Karpas-422 (cell line): ENCODE data around the gene AGRP. TPM values are rescaled to one million over a fixed set of nuclear protein-coding genes. Genes with fewer than 3 reads are reported as not detected.

Experiments used
- DNase-seq: peaks from one replicate; pipeline ENCODE4 v3.0.0-alpha.2; 2015
- H2AFZ ChIP-seq: fragments of 200-600 bp; sonication (generic); 2 replicates; pipeline ENCODE4 v1.6.1; 2014; ENCODE audit warnings: antibody characterized with exemption, low read length, mixed read lengths
- H3K27ac ChIP-seq: fragments of 200-600 bp; sonication (generic); 2 replicates; pipeline ENCODE4 v1.5.1; 2014; ENCODE audit warnings: mild to moderate bottlenecking, low read length, moderate library complexity
- H3K27me3 ChIP-seq: fragments of 200-600 bp; sonication (generic); 2 replicates; pipeline ENCODE4 v1.6.1; 2014; ENCODE audit warnings: low read length, mixed read lengths
- H3K36me3 ChIP-seq: fragments of 200-600 bp; sonication (generic); 2 replicates; pipeline ENCODE4 v1.6.1; 2014; ENCODE audit warnings: low read length, mixed read lengths; ENCODE audit not compliant: insufficient read depth
- H3K4me1 ChIP-seq: fragments of 200-600 bp; sonication (generic); 2 replicates; pipeline ENCODE4 v1.6.1; 2014; ENCODE audit warnings: mild to moderate bottlenecking, low read length, mixed read lengths
- H3K4me2 ChIP-seq: fragments of 200-600 bp; sonication (generic); 2 replicates; pipeline ENCODE4 v1.6.1; 2014; ENCODE audit warnings: low read length, low read depth, mild to moderate bottlenecking; ENCODE audit not compliant: poor library complexity, severe bottlenecking
- H3K4me3 ChIP-seq: fragments of 200-600 bp; sonication (generic); 2 replicates; pipeline ENCODE4 v1.5.1; 2014; ENCODE audit warnings: mild to moderate bottlenecking, antibody characterized with exemption, low read length, mixed read lengths
- H3K79me2 ChIP-seq: fragments of 200-600 bp; sonication (generic); 2 replicates; pipeline ENCODE4 v1.6.1; 2014; ENCODE audit warnings: mild to moderate bottlenecking, low read length, mixed read lengths
- H3K9ac ChIP-seq: fragments of 200-600 bp; sonication (generic); 2 replicates; pipeline ENCODE4 v1.6.0; 2014; ENCODE audit warnings: low read length
- H3K9me2 ChIP-seq: fragments of 200-600 bp; sonication (generic), shearing (Covaris generic); replicated peaks from 2 replicates; pipeline ENCODE4 v1.6.0; 2014; ENCODE audit warnings: mild to moderate bottlenecking, low read length, moderate library complexity; ENCODE audit not compliant: insufficient read depth
- H3K9me3 ChIP-seq: fragments of 300-700, 200-600 bp; sonication (generic); 2 replicates; pipeline ENCODE4 v1.6.1; 2014; ENCODE audit warnings: low read length, mixed read lengths
- H4K20me1 ChIP-seq: fragments of 200-600 bp; sonication (generic); 2 replicates; pipeline ENCODE4 v1.6.1; 2014; ENCODE audit warnings: mild to moderate bottlenecking, antibody characterized with exemption, low read length, low read depth; ENCODE audit not compliant: insufficient read depth
- total RNA-seq: library from RNA; depleted of rRNA; stranded (reverse); fragments of >200 nt; shearing (Covaris generic); gene quantifications from 2 replicates; pipeline ENCODE4 v1.2.3, GENCODE V29; 2014; ENCODE audit warnings: low replicate concordance

AGRP gene
- total RNA-seq, 1 experiment from 2014 or later, result not detected

- H3K4me3 ChIP-seq, result no peak overlapping the region
- 0 out of 2 replicates have a peak, but pooled peaks cover 6% of the 10 kb centered on the region for H4K20me1 ChIP-seq
- H3K79me2 ChIP-seq, result peaks cover 80% of the 10 kb centered on the region
- H3K27ac ChIP-seq, result no peak overlapping the region
- no peak overlapping the region for H3K4me2 ChIP-seq
- H3K4me1 ChIP-seq, result peaks cover 39% of the 10 kb centered on the region
- H3K9me2 ChIP-seq, result no peaks in the 10 kb centered on the region
- no peaks in the 10 kb centered on the region for H3K9me3 ChIP-seq
- H3K27me3 ChIP-seq, result no peaks in the 10 kb centered on the region
- H2AFZ ChIP-seq, result no peak overlapping the region
- H3K9ac ChIP-seq, result no peak overlapping the region
- DNase-seq, result no peak
- H3K36me3 ChIP-seq, result no peaks in the 10 kb centered on the region
Measured at GRCh38 chr16:67477960-67478554, 5.3 kb downstream of the AGRP start.

- H3K9ac ChIP-seq, result no peak overlapping the region
- DNase-seq, result no peak
- no peak overlapping the region for H2AFZ ChIP-seq
- no peaks in the 10 kb centered on the region for H3K36me3 ChIP-seq
- H3K4me3 ChIP-seq, result no peak overlapping the region
- no peak overlapping the region for H3K27ac ChIP-seq
- no peak overlapping the region for H3K4me2 ChIP-seq
- H3K79me2 ChIP-seq, result peaks cover 91% of the 10 kb centered on the region
- no peaks in the 10 kb centered on the region for H3K9me2 ChIP-seq
- H3K4me1 ChIP-seq, result peaks cover 21% of the 10 kb centered on the region
- H4K20me1 ChIP-seq, result 0 out of 2 replicates have a peak, but pooled peaks cover 6% of the 10 kb centered on the region
- H3K9me3 ChIP-seq, result no peaks in the 10 kb centered on the region
- H3K27me3 ChIP-seq, result no peaks in the 10 kb centered on the region
Measured at GRCh38 chr16:67474551-67475455, 8.5 kb downstream of the AGRP start.

- Histone ChIP-seq H3K79me2 (peaks cover 88% of the 10 kb centered on the region), H3K4me3 (no peak overlapping the region), H3K9me2 (no peaks in the 10 kb centered on the region), H3K4me1 (peaks cover 11% of the 10 kb centered on the region), H3K36me3 (no peaks in the 10 kb centered on the region), H4K20me1 (peaks cover 10% of the 10 kb centered on the region; the same call in 1 of the 2 replicates), H3K4me2 (no peak overlapping the region), H3K9me3 (no peaks in the 10 kb centered on the region), H3K9ac (no peak overlapping the region), H2AFZ (no peak overlapping the region), H3K27ac (no peak overlapping the region), H3K27me3 (no peaks in the 10 kb centered on the region)
- DNase-seq, result no peak
Measured at GRCh38 chr16:67471758-67472384, 11.5 kb downstream of the AGRP start.

GRCh38 chr16:67470359-67470758 is 13.0 kb downstream of the AGRP start:
- no peaks in the 10 kb centered on the region for H3K36me3 ChIP-seq
- peaks cover 18% of the 10 kb centered on the region; the same call in 1 of the 2 replicates for H4K20me1 ChIP-seq
- no peak overlapping the region for H3K4me3 ChIP-seq
- no peak overlapping the region for H3K9ac ChIP-seq
- no peak overlapping the region for H2AFZ ChIP-seq
- DNase-seq, result no peak
- H3K9me3 ChIP-seq, result no peaks in the 10 kb centered on the region
- no peaks in the 10 kb centered on the region for H3K27me3 ChIP-seq
- H3K4me2 ChIP-seq, result no peak overlapping the region
- no peaks in the 10 kb centered on the region for H3K9me2 ChIP-seq
- peaks cover 13% of the 10 kb centered on the region for H3K4me1 ChIP-seq
- H3K27ac ChIP-seq, result no peak overlapping the region
- peaks cover 81% of the 10 kb centered on the region for H3K79me2 ChIP-seq

- H3K27ac ChIP-seq, result no peak overlapping the region
- H3K4me2 ChIP-seq, result no peak overlapping the region
- peaks cover 10% of the 10 kb centered on the region for H3K4me1 ChIP-seq
- no peak for DNase-seq
- H3K9me3 ChIP-seq, result no peaks in the 10 kb centered on the region
- H3K79me2 ChIP-seq, result peaks cover 81% of the 10 kb centered on the region
- H3K9me2 ChIP-seq, result no peaks in the 10 kb centered on the region
- no peaks in the 10 kb centered on the region for H3K36me3 ChIP-seq
- H3K27me3 ChIP-seq, result no peaks in the 10 kb centered on the region
- H3K4me3 ChIP-seq, result no peak overlapping the region
- peaks cover 20% of the 10 kb centered on the region; the same call in 1 of the 2 replicates for H4K20me1 ChIP-seq
- H3K9ac ChIP-seq, result no peak overlapping the region
- H2AFZ ChIP-seq, result no peak overlapping the region
Measured at GRCh38 chr16:67468731-67469130, 14.6 kb downstream of the AGRP start.

DNA sequence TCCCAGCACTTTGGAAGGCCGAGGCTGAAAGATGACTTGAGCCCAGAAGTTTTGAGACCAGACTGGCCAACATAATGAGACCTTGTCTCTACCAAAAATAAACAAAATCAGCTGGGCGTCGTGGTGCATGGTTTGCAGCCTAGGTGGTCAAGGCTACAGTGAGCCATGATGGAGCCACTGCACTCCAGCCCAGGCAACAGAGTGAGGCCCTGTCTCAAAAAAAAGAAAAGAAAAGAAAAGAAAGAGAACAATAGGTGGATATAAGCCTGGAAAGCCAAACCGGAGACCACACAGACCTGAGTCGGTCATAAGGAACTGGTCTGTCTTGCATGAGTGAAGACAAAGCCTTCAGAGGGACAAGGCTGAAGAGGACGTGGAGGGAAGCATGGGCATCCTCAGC is 16.8 kb downstream of the AGRP start:
- Histone ChIP-seq H3K4me1 (peaks cover 10% of the 10 kb centered on the region), H3K9me2 (no peaks in the 10 kb centered on the region), H3K4me2 (no peak overlapping the region), H3K9ac (no peak overlapping the region), H2AFZ (no peak overlapping the region), H3K9me3 (no peaks in the 10 kb centered on the region), H3K4me3 (no peak overlapping the region), H4K20me1 (peaks cover 22% of the 10 kb centered on the region; the same call in 1 of the 2 replicates), H3K27me3 (no peaks in the 10 kb centered on the region), H3K27ac (no peak overlapping the region), H3K79me2 (peaks cover 85% of the 10 kb centered on the region), H3K36me3 (no peaks in the 10 kb centered on the region)
- no peak for DNase-seq

GRCh38 chr16:67464565-67464964 is 18.8 kb downstream of the AGRP start:
- H3K9ac ChIP-seq, result no peak overlapping the region
- no peak overlapping the region for H3K4me3 ChIP-seq
- no peaks in the 10 kb centered on the region for H3K36me3 ChIP-seq
- peaks cover 28% of the 10 kb centered on the region; the same call in 1 of the 2 replicates for H4K20me1 ChIP-seq
- no peak overlapping the region for H3K27ac ChIP-seq
- H3K4me1 ChIP-seq, result peaks cover 10% of the 10 kb centered on the region
- no peak for DNase-seq
- H3K4me2 ChIP-seq, result no peak overlapping the region
- H3K9me3 ChIP-seq, result no peaks in the 10 kb centered on the region
- H3K27me3 ChIP-seq, result no peaks in the 10 kb centered on the region
- H3K79me2 ChIP-seq, result peaks cover 74% of the 10 kb centered on the region
- H3K9me2 ChIP-seq, result no peaks in the 10 kb centered on the region
- no peak overlapping the region for H2AFZ ChIP-seq

DNA sequence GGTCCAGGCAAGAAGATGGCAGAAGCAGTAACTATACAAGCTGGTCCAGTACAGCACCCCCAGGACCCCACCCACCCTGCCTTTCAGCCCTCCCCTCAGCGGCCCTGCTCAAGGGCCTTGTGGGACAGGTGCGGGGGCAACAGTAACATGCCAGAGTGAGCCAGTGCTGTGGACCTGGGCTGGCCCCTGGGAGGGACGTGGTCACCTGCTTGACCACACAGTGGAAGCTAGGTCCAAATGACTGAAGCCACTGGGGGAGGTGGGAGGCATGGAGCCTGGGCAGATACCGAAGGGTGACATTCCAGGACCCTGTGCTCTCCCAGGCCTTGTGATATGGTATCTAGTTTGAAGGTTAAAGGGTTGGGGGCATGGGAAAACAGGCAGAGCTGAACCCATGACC is 19.7 kb downstream of the AGRP start:
- DNase-seq, result no peak
- Histone ChIP-seq H3K4me1 (peaks cover 10% of the 10 kb centered on the region), H3K4me2 (no peak overlapping the region), H3K9me2 (no peaks in the 10 kb centered on the region), H3K36me3 (no peaks in the 10 kb centered on the region), H3K27me3 (no peaks in the 10 kb centered on the region), H4K20me1 (peaks cover 28% of the 10 kb centered on the region; the same call in 1 of the 2 replicates), H3K4me3 (no peak overlapping the region), H3K9me3 (no peaks in the 10 kb centered on the region), H3K79me2 (peaks cover 68% of the 10 kb centered on the region), H3K27ac (no peak overlapping the region), H3K9ac (no peak overlapping the region), H2AFZ (no peak overlapping the region)
